ENCODE measurements around the gene SH3RF3.
"Not testable (repeated sequence)": the region's sequence is repeated elsewhere in the genome, so short reads cannot be mapped to it uniquely, and the experiment has no call there.

SH3RF3 gene

GRCh38 chr2:109128616-109129355 lies at the start of gene SH3RF3:
Gene SH3RF3 (plus strand): TSS chr2:109129205.
- no peak for DNase-seq

- no peak for DNase-seq
Observed at GRCh38 chr2:109079590-109079989, 49.4 kb upstream of the SH3RF3 start.

GRCh38 chr2:109080109-109080508 lies 48.9 kb upstream of the SH3RF3 start:
- no peak for DNase-seq

- DNase-seq = no peak
Observed at GRCh38 chr2:109080757-109081156, 48.2 kb upstream of the SH3RF3 start.

GRCh38 chr2:109081374-109081773 lies 47.6 kb upstream of the SH3RF3 start:
- no peak for DNase-seq

- no peak for DNase-seq
Observed at GRCh38 chr2:109083771-109084170, 45.2 kb upstream of the SH3RF3 start.

- no peak for DNase-seq
Observed at GRCh38 chr2:109084341-109084740, 44.7 kb upstream of the SH3RF3 start.

- DNase-seq = no peak
Observed at GRCh38 chr2:109085912-109086742, 42.9 kb upstream of the SH3RF3 start.

GRCh38 chr2:109086743-109087020 lies 42.3 kb upstream of the SH3RF3 start:
- DNase-seq = no peak

GRCh38 chr2:109087055-109087663 lies 41.8 kb upstream of the SH3RF3 start:
- DNase-seq = no peak

GRCh38 chr2:109089602-109090300 lies 39.3 kb upstream of the SH3RF3 start:
- DNase-seq = no peak

- DNase-seq = no peak
Observed at GRCh38 chr2:109091526-109091925, 37.5 kb upstream of the SH3RF3 start.

- DNase-seq = no peak
Observed at GRCh38 chr2:109094144-109094543, 34.9 kb upstream of the SH3RF3 start.

- no peak for DNase-seq
Observed at GRCh38 chr2:109098251-109098920, 30.6 kb upstream of the SH3RF3 start.

- no peak for DNase-seq
Observed at GRCh38 chr2:109098921-109099273, 30.1 kb upstream of the SH3RF3 start.

GRCh38 chr2:109102588-109103233 lies 26.3 kb upstream of the SH3RF3 start:
- DNase-seq = no peak

GRCh38 chr2:109105113-109105512 lies 23.9 kb upstream of the SH3RF3 start:
- DNase-seq = no peak

- DNase-seq = no peak
Observed at GRCh38 chr2:109108740-109109139, 20.3 kb upstream of the SH3RF3 start.

GRCh38 chr2:109109342-109109741 lies 19.7 kb upstream of the SH3RF3 start:
- DNase-seq = no peak

- no peak for DNase-seq
Observed at GRCh38 chr2:109110170-109110569, 18.8 kb upstream of the SH3RF3 start.

GRCh38 chr2:109117181-109117580 lies 11.8 kb upstream of the SH3RF3 start:
- not testable (repeated sequence) for DNase-seq

GRCh38 chr2:109117780-109118179 lies 11.2 kb upstream of the SH3RF3 start:
- DNase-seq = no peak
